DMS79 treated with DMSO at 0.1 percent for 48 hours (cell line): ENCODE results near the gene ALAD.
"Not testable (repeated sequence)": the region's sequence is repeated elsewhere in the genome, so short reads cannot be mapped to it uniquely, and the experiment has no call there.

Source experiments
- DNase-seq: peaks from one replicate; lab custom pipeline; 2025; lab: John Stamatoyannopoulos, UW

The ALAD gene

DNA sequence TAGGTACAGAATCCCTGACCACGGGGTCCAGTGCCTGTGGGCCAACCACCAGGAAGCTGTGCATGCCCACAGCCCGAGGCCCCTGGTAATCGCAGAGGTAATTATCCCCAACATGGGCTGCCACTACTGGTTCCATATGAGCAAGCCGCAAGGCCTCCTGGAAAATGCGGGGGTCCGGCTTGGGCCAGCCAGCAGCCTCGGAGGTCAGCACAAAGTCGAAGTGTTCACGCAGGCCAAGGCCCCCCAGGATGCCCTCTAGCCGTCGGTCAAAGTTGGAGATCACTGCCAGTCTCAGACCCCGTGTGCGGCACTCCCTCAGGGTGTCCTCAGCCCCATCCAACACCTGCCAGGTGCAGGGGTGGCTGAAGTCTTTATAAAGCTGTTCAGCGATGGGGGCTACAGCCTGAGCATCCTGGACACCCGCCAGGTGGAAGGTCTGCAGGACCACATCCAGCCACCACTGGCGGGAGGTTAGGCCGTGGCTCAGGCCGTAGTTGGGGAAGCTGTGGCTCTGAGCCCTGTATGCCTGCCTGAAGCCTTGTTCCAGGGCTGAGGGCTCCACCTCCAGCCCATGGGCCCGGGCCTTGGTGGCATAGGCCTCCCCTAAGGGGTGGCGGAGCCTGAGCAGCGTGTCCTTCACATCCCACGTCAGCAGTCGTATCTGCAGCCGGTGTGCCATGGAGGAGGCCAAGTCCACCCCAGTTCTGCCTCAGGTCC lies 27.2 kb downstream of the ALAD start:
- no peak for DNase-seq

DNA sequence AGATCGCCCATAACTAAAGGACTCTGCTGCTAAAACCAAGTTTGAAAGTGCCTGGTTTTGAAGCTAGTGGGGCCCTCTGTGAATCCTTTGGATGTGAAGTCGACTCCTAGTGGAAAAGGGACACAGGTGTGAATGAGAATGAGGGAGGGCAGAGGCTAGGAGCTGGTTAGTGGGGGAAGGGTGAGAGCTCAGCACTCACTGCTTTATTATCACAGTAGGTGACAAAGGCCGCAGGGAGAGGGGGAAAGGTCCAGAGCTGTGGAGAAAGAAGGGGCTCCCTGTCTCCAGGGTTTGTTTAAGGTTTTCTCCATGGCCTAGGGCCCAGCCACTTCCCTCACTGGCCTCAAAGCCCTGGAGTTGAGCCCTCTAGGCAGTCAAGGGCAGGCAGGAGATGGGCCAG lies 27.8 kb downstream of the ALAD start:
- DNase-seq = no peak

DNA sequence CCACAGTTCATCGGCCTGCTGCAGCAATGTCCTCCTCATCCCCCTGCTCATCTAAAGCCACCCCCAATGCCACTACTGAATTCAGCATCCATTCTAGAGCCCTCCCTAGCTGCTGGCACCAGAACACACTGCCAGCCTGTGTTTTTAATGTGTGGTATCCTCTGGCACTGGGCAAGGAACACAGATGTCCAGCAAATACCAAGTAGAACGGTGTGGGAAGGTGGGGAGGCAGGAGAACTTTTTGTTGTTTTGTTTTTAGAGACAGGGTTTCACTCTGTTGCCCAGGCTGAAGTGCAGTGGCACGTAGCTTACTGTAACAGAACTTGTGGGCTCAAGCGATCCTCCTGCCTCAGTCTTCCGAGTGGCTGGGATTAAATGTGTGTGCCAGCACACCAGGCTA lies 29.0 kb downstream of the ALAD start:
- DNase-seq = no peak

DNA sequence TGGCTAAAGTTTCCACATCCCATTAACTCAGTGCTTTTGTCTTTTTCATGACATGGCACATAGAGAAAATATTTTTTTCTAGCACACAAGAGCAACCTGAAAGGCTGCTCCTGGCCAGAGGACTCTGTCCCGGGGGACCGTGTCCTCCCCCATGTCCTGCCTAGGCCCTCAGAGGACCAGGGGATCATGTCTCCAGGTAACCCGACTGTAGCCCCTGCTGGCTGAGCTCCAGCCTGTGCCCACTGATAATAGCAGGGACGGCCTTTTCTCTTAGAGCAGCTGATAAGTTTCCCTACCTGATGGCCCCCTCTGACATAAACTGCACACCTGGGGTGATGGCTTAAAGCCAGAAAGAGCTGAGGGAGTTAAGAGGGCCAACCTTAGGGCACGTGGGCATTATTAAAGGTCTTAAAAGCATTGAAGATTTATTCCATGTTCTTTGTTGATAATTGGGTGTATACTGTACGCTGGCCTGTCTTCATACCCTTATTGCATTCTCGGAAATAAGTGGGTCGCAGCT lies 30.2 kb downstream of the ALAD start:
- peak; percentile 87 for DNase-seq

DNA sequence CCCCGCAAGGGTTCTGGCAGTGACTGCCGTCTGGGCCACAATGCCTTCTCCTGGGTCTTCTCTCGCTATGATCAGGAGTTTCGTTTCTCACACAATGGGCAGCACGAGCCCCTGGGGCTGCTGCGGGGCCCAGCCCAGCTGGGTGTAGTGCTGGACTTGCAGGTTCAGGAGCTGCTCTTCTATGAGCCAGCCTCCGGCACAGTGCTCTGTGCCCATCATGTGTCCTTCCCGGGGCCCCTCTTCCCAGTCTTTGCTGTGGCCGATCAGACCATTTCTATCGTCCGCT lies 31.3 kb downstream of the ALAD start:
- no peak for DNase-seq

DNA sequence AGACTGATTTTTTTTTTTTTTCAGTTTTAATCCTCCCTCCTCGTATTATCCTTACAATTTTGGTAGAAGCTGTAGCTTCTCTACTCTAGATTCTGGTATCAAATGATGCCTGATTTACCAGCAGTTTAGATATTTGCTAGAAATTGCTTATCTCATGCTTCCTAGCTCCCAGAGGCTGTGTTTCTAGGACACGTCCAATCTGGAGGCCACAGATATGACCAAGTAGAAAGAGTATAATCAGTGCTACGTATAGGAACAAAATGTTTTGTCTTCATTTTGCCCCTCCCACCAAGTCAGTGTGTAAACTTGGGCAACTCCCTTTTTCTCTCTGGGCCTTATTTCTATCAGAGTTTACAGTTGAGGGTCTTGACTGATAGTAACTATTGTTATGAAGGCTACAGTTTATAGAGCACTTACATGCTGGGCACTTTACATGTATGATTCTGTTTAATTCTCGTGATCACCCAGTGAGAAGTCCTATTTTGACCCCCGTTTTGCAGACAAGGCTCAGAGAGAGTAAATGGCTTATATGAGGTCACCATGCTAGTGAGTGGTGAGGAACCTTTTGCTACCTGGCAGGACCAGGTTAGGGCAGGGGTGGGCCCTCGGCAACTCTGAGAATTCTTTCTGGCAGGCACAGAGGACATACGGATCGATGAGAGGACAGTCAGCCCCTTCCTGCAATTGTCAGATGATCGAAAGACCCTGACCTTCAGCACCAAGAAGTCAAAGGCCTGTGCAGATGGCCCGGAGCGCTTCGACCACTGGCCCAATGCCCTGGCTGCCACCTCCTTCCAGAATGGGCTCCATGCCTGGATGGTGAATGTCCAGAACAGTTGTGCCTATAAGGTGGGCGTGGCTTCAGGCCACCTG lies 31.9 kb downstream of the ALAD start:
- no peak for DNase-seq

DNA sequence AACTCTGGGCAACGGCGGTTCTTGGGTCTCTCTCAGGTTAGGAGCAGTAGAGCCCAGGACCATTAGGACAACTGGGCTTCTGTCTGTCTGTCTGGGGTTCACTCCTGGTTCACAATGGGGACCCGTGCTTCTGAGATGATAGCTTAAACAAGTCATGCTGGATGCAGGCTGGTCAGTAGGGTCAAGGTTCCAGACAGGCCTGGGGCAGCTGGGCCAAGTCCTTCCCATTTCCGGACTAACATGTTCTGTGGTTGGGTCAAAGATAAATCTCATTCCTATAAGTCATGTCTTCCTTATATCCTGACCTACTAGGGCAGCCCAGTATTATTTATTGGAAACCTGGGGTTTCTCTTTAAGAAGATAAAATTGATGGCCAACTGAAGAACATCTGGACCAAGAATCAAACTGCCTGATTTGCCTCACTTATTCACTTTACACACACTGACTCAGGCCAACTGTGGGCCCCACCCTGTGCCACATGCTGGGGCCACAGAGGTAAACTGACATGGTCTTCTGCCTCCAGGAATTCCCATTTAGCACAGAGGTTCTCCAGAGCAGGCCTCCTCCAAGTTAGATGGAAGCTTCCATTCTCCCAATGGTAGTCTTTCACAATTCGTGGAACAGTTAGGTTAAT lies 32.6 kb downstream of the ALAD start:
- DNase-seq = no peak

DNA sequence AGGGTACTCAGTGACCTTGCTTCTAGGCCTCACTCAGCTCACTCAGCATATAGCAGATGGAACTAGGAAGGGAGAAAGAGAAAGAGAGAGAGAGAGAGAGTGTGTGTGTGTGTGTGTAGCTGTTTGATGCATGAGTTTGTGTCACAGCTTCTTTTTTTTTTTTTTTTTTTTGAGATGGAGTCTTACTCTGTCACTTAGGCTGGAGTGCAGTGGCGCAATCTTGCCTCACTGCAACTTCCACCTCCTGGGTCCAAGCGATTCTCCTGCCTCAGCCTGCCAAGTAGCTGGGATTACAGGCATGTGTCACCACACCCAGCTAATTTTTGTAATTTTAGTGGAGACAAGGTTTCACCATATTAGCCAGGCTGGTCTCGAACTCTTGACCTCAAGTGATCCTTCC lies 35.4 kb downstream of the ALAD start:
- DNase-seq = not testable (repeated sequence)

DNA sequence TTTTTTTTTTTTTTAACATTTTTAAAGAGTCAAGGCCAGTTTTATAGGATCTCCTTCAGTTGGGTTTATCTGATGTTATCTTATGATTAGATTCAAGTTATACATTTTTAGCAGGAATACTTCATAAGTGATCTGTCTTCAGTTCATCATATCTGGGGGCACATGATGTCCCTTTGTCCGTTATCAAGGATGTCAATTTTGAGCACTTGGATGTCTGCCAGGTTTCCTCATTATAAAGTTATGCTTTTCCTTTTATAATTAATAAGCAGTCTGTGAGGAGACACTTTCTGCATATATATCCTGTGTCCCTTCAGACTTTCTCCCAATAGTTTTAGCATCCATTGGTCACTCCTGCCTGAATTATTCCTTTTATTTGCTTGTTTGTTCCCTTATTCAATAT lies 36.1 kb downstream of the ALAD start:
- DNase-seq = no peak

DNA sequence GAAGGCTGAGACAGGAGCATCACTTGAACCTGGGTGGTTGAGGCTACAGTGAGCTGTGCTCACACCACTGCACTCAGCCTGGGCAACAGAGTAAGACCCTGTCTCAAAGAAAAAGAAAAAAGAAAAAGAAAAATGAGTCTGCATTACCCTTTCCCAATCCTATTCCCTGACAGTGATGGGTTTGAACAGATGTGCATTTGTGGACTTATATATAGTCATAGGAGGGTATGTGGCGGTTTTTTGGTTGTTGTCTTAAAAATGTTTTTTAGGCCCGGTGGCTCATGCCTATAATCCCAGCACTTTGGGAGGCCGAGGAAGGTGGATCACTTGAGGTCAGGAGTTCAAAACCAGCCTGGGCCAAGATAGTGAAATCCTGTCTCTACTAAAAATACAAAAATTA lies 37.7 kb downstream of the ALAD start:
- no peak for DNase-seq

DNA sequence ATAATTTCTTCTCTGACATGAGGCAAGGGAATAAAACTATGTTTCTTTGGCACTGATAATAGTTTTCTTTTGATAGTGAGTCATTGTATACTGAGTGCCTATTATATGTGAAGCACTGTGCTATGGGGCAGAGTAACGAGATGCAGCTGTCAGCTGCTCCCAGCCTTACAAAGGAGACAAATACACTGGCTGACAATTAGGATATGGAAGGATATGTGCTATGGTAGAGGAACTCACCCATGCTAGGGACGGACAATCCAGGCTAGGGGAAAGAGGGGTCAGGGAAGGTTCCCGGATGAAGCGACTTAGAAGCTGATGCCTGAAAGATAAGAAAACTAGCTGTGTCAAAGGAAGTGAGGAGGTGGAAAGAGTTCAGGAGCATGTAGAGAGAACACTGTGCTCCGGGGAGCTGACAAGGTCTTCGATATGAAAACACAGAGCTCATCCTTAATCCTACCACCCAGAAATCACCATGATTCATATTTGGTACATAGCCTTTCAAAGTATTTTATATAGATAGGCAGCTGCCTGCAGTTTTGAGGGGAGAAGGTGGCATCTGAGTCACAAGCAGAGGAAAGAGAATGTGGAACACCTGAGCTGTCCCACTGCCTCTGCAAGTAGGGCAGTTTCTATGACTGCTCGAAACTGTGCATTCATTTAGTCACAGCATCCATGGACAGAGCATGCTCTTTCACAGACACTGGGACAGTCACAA lies 39.6 kb downstream of the ALAD start:
- no peak for DNase-seq

DNA sequence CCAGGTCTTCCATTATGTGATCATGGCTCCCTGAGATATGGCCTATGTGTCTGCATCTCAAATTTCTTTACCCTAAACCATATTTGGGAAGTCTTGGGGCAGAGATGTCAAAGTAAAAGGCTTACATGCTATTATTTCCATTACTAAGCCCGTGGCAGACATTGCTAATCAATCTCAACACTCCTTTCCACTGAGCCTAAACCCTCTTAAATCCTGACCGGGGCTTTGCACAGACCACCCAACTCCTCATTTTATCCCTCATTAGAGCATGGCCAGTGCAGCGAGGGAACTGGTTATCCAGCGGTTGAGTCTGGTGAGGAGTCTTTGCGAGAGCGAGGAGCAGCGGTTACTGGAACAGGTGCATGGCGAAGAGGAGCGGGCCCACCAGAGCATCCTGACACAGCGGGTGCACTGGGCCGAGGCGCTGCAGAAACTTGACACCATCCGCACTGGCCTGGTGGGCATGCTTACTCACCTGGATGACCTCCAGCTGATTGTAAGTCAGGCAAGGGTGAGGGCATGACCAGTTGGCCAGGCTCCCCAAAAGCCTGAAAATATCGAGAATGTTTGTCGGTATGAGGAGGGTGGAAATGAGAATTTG lies 40.7 kb downstream of the ALAD start:
- no peak for DNase-seq

DNA sequence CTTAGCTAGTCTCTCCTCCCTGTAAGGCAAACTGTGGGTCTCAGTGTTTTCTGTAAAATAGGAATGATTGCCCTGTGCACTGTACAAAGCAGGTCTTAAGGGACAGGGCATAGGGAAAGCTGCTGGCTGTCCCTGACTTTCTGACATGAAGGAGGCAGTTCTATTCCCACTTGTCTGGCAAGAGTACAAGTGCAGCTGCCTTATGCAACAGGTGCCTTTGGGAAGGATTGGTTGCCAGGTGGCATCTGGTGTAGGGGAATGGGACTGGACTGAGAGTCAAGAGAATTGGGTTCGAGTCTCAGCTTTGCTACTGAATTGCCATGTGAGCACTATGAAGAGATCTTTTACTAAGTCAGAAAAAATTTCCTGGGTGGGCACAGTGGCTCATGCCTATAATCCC lies 41.7 kb downstream of the ALAD start:
- no peak for DNase-seq

DNA sequence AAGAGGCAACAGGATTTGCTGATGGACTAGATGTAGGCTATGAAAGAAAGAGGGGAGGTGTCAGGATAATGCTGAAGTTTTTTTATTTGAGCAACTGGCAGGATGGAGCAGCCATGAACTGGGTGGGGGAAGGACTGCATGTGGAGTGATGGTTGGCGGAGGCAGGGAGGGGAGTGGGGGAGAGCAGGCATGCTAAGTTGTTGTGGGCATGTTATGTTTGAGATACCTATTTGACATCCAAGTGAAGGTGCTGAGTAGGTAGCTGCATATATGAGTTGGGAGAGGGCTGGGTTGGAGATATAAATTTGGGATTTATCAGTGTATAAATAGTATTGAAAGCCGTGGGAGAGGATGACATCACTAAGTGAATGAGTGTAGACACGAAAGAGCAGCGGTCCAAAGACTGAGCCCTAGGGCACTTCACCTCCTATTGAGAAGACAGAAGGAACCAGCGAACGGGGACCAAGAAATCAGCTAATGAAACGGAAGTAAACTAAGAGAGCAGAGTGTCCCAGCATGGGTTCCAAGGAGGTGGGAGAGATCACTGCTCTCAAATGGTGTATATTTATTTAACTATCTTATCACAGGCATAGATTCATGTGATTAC lies 44.3 kb downstream of the ALAD start:
- no peak for DNase-seq

DNA sequence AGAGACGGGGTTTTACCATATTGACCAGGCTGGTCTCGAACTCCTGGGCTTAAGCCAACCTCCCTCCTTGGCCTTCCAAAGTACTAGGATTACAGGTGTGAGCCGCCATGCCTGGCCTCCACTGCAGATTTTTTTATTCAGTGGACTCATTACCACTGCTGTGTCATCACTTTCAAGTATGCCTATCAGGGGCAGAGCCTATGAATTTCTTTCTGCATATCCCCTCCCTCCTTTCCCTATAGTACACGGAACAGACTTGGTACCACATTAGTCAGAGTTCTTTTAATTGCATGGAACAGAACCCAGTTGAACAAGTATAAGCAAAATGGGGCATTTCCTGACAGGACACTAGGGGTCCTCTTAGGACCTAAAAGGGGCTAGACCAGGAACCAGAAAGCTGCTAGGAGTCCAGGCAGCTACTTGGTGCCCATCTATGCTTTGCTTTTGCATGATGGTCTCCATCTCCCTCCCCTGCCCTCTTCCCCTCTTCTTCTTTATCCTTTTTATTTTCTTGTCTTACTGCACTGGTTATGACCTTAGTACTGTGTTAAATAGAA lies 46.0 kb downstream of the ALAD start:
- DNase-seq = no peak

DNA sequence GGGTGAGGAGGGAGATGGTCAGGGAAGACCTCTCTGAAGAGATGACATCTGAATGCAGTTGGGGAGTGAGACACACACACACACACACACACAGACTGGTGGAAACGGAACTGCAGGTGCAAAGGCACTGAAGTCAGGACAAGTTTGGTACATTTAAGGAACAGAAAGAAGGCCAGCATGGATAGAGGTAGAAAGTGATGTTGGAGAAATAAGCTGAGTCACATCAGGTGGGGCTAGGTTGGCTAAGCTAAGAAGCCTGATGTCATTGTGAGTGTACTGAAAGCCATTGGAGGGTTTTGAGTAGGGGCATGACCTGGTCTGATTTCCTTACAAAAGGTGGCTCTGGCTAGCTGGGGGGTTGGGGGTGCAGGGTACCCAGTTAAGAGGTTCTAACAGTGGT lies 48.7 kb downstream of the ALAD start:
- DNase-seq = no peak

DNA sequence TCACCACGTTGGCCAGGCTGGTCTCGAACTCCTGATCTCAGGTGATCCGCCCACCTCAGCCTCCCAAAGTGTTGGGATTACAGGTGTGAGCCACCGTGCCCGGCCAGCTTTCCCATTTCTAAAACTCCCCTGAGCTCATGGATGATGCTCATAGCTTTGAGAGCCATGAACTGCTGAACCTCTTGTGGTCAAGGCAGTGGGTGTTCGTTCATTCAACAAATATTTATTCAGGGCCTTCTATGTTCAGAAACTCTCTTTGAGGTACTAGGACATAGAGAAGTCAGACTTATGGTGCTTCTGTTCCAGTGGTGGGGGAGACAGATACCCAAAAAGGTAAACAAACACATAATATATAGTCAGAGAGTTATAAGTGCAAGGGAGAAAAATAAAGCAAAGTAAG lies 49.1 kb downstream of the ALAD start:
- DNase-seq = no peak

DNA sequence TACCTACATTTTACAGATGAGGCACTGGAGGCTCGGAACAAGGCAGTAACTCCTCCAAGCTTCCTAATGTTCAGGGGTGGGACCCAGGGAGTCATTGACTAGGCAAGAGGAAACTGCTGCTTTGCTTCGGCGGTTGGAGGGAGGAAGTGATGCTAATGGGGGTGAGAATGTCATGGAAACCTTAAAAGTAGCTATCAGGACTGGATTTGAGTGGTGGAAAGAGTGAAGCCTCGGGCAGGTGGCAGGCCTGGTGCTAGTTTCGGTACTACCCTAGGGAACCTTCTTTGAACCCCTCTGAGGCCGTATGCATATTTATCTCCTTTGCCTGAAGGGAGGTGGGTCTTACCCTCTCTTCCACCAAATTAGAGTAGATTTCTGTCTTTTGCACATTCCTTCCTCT lies 50.1 kb downstream of the ALAD start:
- DNase-seq = no peak

DNA sequence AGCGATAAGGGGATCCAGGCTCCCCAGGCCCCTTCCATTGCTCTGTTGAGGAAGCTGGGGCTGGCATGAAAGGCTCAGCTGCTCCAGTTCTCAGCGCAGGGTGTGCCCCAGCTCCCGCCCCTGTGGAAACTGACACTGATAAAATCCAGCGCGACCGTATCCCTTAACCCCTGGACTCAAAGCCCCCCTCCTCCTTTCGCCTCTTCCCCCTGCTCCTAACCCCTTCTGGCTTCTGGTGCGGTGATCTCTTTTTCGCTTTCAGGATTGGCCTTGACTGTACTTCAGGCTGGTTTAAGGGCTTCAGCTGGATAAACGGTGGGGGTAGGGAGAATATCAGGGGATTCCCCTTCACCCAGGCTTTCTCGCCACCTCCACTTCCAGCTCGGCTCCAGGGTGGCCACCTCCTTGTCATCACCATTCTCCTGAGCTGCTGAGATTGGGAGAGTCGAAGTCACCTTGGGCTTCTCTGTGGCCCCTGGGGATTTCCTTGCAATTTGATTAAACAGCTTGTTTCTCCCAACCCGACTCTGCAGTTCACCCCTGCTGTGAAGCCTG lies 50.9 kb downstream of the ALAD start:
- peak; percentile 30 for DNase-seq

DNA sequence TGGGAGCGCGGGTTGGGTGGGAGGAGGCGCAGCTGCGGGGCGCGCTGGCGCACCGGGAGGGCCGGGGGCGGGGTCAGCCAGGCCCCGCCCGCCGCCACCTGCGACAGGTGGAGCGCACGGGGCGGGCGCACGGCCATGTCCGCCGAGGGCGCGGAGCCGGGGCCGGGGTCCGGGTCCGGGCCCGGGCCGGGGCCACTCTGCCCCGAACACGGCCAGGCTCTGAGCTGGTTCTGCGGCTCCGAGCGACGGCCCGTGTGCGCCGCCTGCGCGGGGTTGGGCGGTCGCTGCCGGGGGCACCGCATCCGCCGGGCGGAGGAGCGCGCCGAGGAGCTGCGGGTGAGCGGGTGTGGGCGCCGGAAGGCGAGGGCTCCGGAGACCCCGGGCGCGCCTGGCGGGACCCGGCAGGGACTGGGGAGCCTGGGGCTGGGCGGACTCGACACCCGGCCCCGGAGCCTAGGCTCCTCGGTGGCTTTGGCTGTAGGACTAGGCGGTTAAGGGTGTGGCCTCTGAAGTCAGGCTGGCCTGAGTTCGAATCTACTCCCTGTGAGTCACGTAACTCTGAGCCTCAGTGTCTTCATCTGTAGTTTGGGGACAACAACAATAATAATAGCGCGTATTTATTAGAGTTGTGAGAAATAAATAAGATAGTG lies 51.5 kb downstream of the ALAD start, which contains the start of gene BSPRY:
Gene BSPRY (plus strand): TSS at position 97 of the 650 bp plus-strand sequence. CDS start 39 bp downstream, at position 136.
- peak; percentile 17 for DNase-seq
